Epidermal melanocyte (primary cell): ENCODE data around the gene CHD6.

Experiments used
- DNase-seq: peaks from one replicate; pipeline ENCODE4 v3.0.0; 2011; ENCODE audit warnings: low spot score; ENCODE audit not compliant: insufficient read length

CHD6 gene

GRCh38 chr20:41403604-41404003 lies 214.6 kb downstream of the CHD6 start:
- DNase-seq, result no peak

- no peak for DNase-seq
Measured at GRCh38 chr20:41398408-41398807, 219.8 kb downstream of the CHD6 start.

GRCh38 chr20:41395667-41396664 lies 222.2 kb downstream of the CHD6 start:
- DNase-seq, result no peak

GRCh38 chr20:41394931-41395666 lies 223.1 kb downstream of the CHD6 start:
- DNase-seq, result no peak

- DNase-seq, result no peak
Measured at GRCh38 chr20:41394081-41394480, 224.1 kb downstream of the CHD6 start.

- DNase-seq, result no peak
Measured at GRCh38 chr20:41393705-41394066, 224.5 kb downstream of the CHD6 start.

GRCh38 chr20:41392871-41393704 lies 225.1 kb downstream of the CHD6 start:
- peak; percentile 60 for DNase-seq

- DNase-seq, result no peak
Measured at GRCh38 chr20:41392295-41392694, 225.9 kb downstream of the CHD6 start.

- DNase-seq, result no peak
Measured at GRCh38 chr20:41391587-41392001, 226.6 kb downstream of the CHD6 start.

GRCh38 chr20:41390889-41391288 lies 227.3 kb downstream of the CHD6 start:
- DNase-seq, result no peak

GRCh38 chr20:41387444-41387851 lies 230.7 kb downstream of the CHD6 start:
- no peak for DNase-seq

- DNase-seq, result peak; percentile 71
Measured at GRCh38 chr20:41386502-41387427, 231.4 kb downstream of the CHD6 start.

GRCh38 chr20:41382791-41383305 lies 235.3 kb downstream of the CHD6 start:
- DNase-seq, result no peak

- no peak for DNase-seq
Measured at GRCh38 chr20:41380551-41381193, 237.5 kb downstream of the CHD6 start.

GRCh38 chr20:41379551-41379950 lies 238.6 kb downstream of the CHD6 start:
- no peak for DNase-seq

- DNase-seq, result no peak
Measured at GRCh38 chr20:41377275-41377674, 240.9 kb downstream of the CHD6 start.

GRCh38 chr20:41376349-41376748 lies 241.8 kb downstream of the CHD6 start:
- no peak for DNase-seq

GRCh38 chr20:41375846-41376245 lies 242.3 kb downstream of the CHD6 start:
- DNase-seq, result no peak
